SK-N-SH (cell line): ENCODE measurements around the gene AKIP1. TPM values are rescaled to one million over a fixed set of nuclear protein-coding genes. Genes with fewer than 3 reads are reported as not detected.

ENCODE experiments used
- CTCF ChIA-PET: fragments of 300-600, 350-600 bp; formaldehyde crosslinking; extraction: SDS; loops from one replicate; lab custom pipeline; 2021; lab: Yijun Ruan, JAX
- POLR2A ChIA-PET: fragments of 350-600 bp; sonication (Branson Sonifier 250); formaldehyde crosslinking; extraction: SDS; loops from one replicate; lab custom pipeline; 2020; ENCODE audit warnings: antibody characterized with exemption, inconsistent platforms; lab: Yijun Ruan, JAX
- DNase-seq: peaks from one replicate; pipeline ENCODE4 v3.0.0; 2012
- H2AFZ ChIP-seq: fragments of 200-600 bp; sonication (generic); 2 replicates; pipeline ENCODE4 v1.8.1; 2016; ENCODE audit warnings: antibody characterized with exemption, mild to moderate bottlenecking, low read depth
- H3F3A ChIP-seq: fragments of 200-600 bp; sonication (generic); replicated peaks from 2 replicates; pipeline ENCODE3; 2016; ENCODE audit warnings: antibody characterized with exemption, mild to moderate bottlenecking; ENCODE audit not compliant: insufficient read depth
- H3K27ac ChIP-seq, 2 experiments: fragments of 200-500 bp in 1 of 2; fragments of 200-600 bp in 1 of 2; sonication (Bioruptor generic) in 1 of 2; sonication (generic), shearing (Covaris generic) in 1 of 2; 2 replicates each; pipeline versions ENCODE4 v1.5.1 to v1.6.1; 2014 to 2016; ENCODE audit warnings: low read depth in 2 of 2, inconsistent platforms in 1 of 2, low read length in 1 of 2, mild to moderate bottlenecking in 1 of 2, mixed read lengths in 1 of 2
- H3K27me3 ChIP-seq: fragments of 200-600 bp; sonication (generic), shearing (Covaris generic); 2 replicates; pipeline ENCODE4 v1.6.1; 2016; ENCODE audit warnings: mixed run types; ENCODE audit not compliant: insufficient read depth
- H3K36me3 ChIP-seq, 2 experiments: fragments of 200-500 bp in 1 of 2; fragments of 200-600 bp in 1 of 2; sonication (Bioruptor generic) in 1 of 2; sonication (generic) in 1 of 2; replicated peaks in 1 of 2; 2 replicates each; pipeline versions ENCODE3 to v1.5.1; 2014 to 2016; ENCODE audit warnings: low read length in 1 of 2, mild to moderate bottlenecking in 1 of 2; ENCODE audit not compliant: insufficient read depth in 2 of 2, control insufficient read depth in 1 of 2
- H3K4me1 ChIP-seq, 2 experiments: fragments of 200-500 bp in 1 of 2; fragments of 200-600 bp in 1 of 2; sonication (Bioruptor generic) in 1 of 2; sonication (generic), shearing (Covaris generic) in 1 of 2; 2 replicates each; pipeline versions ENCODE4 v1.5.1 to v1.6.1; 2014 to 2016; ENCODE audit warnings: low read depth in 1 of 2, low read length in 1 of 2, mixed run types in 1 of 2; ENCODE audit not compliant: insufficient read depth in 2 of 2, control insufficient read depth in 1 of 2
- H3K4me2 ChIP-seq: fragments of 200-600 bp; sonication (generic), shearing (Covaris generic); 2 replicates; pipeline ENCODE4 v1.6.1; 2017; ENCODE audit warnings: mixed run types
- H3K4me3 ChIP-seq, 2 experiments: fragments of 200-500 bp in 1 of 2; fragments of 200-600 bp in 1 of 2; sonication (Bioruptor generic) in 1 of 2; sonication (generic), shearing (Covaris generic) in 1 of 2; 2 replicates each; pipeline versions ENCODE4 v1.5.1 to v1.8.1; 2014 to 2016; ENCODE audit warnings: low read depth in 2 of 2, inconsistent platforms in 1 of 2, low read length in 1 of 2, mild to moderate bottlenecking in 1 of 2, mixed read lengths in 1 of 2, moderate library complexity in 1 of 2
- H3K79me2 ChIP-seq: fragments of 200-600 bp; sonication (generic); 2 replicates; pipeline ENCODE4 v1.8.1; 2017; ENCODE audit warnings: mild to moderate bottlenecking; ENCODE audit not compliant: insufficient read depth
- H3K9ac ChIP-seq: fragments of 200-600 bp; sonication (generic); 2 replicates; pipeline ENCODE4 v1.6.1; 2017; ENCODE audit warnings: mixed run types
- H3K9me2 ChIP-seq: fragments of 200-600 bp; sonication (generic); 2 replicates; pipeline ENCODE4 v1.6.1; 2017; ENCODE audit warnings: mixed run types
- H3K9me3 ChIP-seq: fragments of 200-600 bp; sonication (generic); 2 replicates; pipeline ENCODE4 v1.6.1; 2017; ENCODE audit warnings: mixed run types, mild to moderate bottlenecking, moderate library complexity
- H4K20me1 ChIP-seq: fragments of 200-600 bp; sonication (generic); 2 replicates; pipeline ENCODE4 v1.6.1; 2017; ENCODE audit warnings: mild to moderate bottlenecking, mixed run types; ENCODE audit not compliant: insufficient read depth
- CHD2 ChIP-seq: fragments of 150-350 bp; IDR thresholded peaks from 2 replicates; pipeline ENCODE4 v1.6.1; 2018; ENCODE audit warnings: low read length; ENCODE audit not compliant: partially characterized antibody
- CTCF ChIP-seq: fragments of 200-600 bp; sonication (generic); IDR thresholded peaks from 2 replicates; pipeline ENCODE4 v1.6.1; 2017; ENCODE audit warnings: antibody characterized with exemption, mild to moderate bottlenecking, moderate library complexity
- ELF1 ChIP-seq: IDR thresholded peaks from 2 replicates; pipeline ENCODE4 v1.4.0; 2012
- MXI1 ChIP-seq: IDR thresholded peaks from 2 replicates; pipeline ENCODE4 v1.6.1; 2012; ENCODE audit warnings: mild to moderate bottlenecking, low read depth, low read length, improper control_type of control experiment
- NFIC ChIP-seq: IDR thresholded peaks from 2 replicates; pipeline ENCODE4 v1.4.0; 2012; ENCODE audit warnings: borderline replicate concordance
- NRF1 ChIP-seq: IDR thresholded peaks from 2 replicates; pipeline ENCODE4 v1.6.1; 2012; ENCODE audit warnings: low read depth, mild to moderate bottlenecking, low read length
- PBX3 ChIP-seq: IDR thresholded peaks from 2 replicates; pipeline ENCODE4; 2012
- REST ChIP-seq: IDR thresholded peaks from 2 replicates; pipeline ENCODE4 v1.6.1; 2012; ENCODE audit warnings: mild to moderate bottlenecking, low read depth, low read length, moderate library complexity
- SMC3 ChIP-seq: IDR thresholded peaks from 2 replicates; pipeline ENCODE4 v1.6.1; 2012; ENCODE audit warnings: low read depth, low read length, improper control_type of control experiment
- YY1 ChIP-seq: IDR thresholded peaks from 2 replicates; pipeline ENCODE4 v1.4.0; 2012; ENCODE audit warnings: low read depth, mild to moderate bottlenecking
- ZBTB33 ChIP-seq: IDR thresholded peaks from 2 replicates; pipeline ENCODE4 v1.4.0; 2012; ENCODE audit warnings: low read depth, borderline replicate concordance
- WGBS: methylation state at CpG from one replicate; pipeline ENCODE4 v1.1.6; 2017; ENCODE audit warnings: low lambda C conversion rate; 5-methylcytosine and 5-hydroxymethylcytosine counted together
- polyA plus RNA-seq, 3 experiments: library from polyadenylated mRNA; depleted of rRNA; stranded (reverse); fragments of >200 nt; gene quantifications; 2 replicates each; pipeline ENCODE4 v1.2.3, GENCODE V29; 2012

The AKIP1 gene
- polyA plus RNA-seq, 1 of the 3 experiments (the other 2 are of a cell fraction): 47.9 TPM

GRCh38 chr11:8873741-8874405, 37.1 kb upstream of the AKIP1 start:
- no peaks in the 10 kb centered on the region for H3K9me3 ChIP-seq
- peaks cover 15% of the 10 kb centered on the region for H3F3A ChIP-seq
- H4K20me1 ChIP-seq: no peaks in the 10 kb centered on the region
- TF ChIP-seq ELF1 (no peak), SMC3 (no peak), NRF1 (no peak), YY1 (no peak), ZBTB33 (no peak), CTCF (no peak), PBX3 (no peak), CHD2 (no peak), MXI1 (no peak)
- TF ChIP-seq, all 33 proteins: peak for 0
- ChIA-PET CTCF (no interaction called here), POLR2A (no interaction called here)
- 93% methylated on average over 6 of the region's 6 CpGs for WGBS
- Histone ChIP-seq H3K9ac (no peak overlapping the region), H3K27me3 (no peaks in the 10 kb centered on the region), H3K36me3 (no peaks in the 10 kb centered on the region), H3K4me2 (no peak overlapping the region; the same call in 1 of the 2 replicates), H3K9me2 (no peaks in the 10 kb centered on the region), H3K4me1 (peaks cover 4 to 8% of the 10 kb centered on the region in 2 experiments; a peak in 3 of 4 replicates), H3K4me3 (no peak overlapping the region), H3K27ac (peak overlapping the region in 1 of 2 experiments; percentile 30; a peak in 1 of 4 replicates), H2AFZ (no peak overlapping the region), H3K79me2 (peaks cover 18% of the 10 kb centered on the region)
- DNase-seq: no peak

GRCh38 chr11:8878771-8879170, 32.2 kb upstream of the AKIP1 start:
- POLR2A ChIA-PET: interaction anchor here (0.8 kb wide), 1 partner anchor 11 kb away, joined by 3 read pairs; no protein-coding TSS in a partner anchor

More at GRCh38 chr11:8878771-8879170, 32.2 kb upstream of the AKIP1 start:
- Histone ChIP-seq H3F3A (no peaks in the 10 kb centered on the region), H3K36me3 (no peaks in the 10 kb centered on the region), H3K4me1 (0 out of 4 replicates have a peak, but pooled peaks cover 0 to 4% of the 10 kb centered on the region in 2 experiments), H3K9me2 (no peaks in the 10 kb centered on the region), H3K9me3 (no peaks in the 10 kb centered on the region)
- 84% methylated on average over 2 of the region's 2 CpGs for WGBS
- TF ChIP-seq REST: no peak
- no peak for TF ChIP-seq NFIC
- TF ChIP-seq, all 33 proteins: peak for 0
- CTCF ChIA-PET: no interaction called here
- no peak overlapping the region for H2AFZ ChIP-seq
- no peaks in the 10 kb centered on the region for H4K20me1 ChIP-seq
- H3K27ac ChIP-seq: no peak overlapping the region
- no peaks in the 10 kb centered on the region for H3K27me3 ChIP-seq
- H3K9ac ChIP-seq: no peak overlapping the region
- no peak overlapping the region for H3K4me3 ChIP-seq
- no peaks in the 10 kb centered on the region for H3K79me2 ChIP-seq
- DNase-seq: no peak
- no peak overlapping the region for H3K4me2 ChIP-seq
